Vagina (tissue), 2 donors: Measurements from ENCODE around the gene SRRM4. TPM values are rescaled to one million over a fixed set of nuclear protein-coding genes. Genes with fewer than 3 reads are reported as not detected.

Experiments used
- DNase-seq, 2 donors: peaks; one replicate each; pipeline ENCODE4 v3.0.0-alpha.2; 2017; ENCODE audit errors: extremely low spot score in 2 of 2
- H3K27ac ChIP-seq: fragments of 200-600 bp; sonication (generic); one replicate; pipeline ENCODE4 v1.5.1; 2019
- H3K27me3 ChIP-seq: fragments of 200-600 bp; sonication (generic); one replicate; pipeline ENCODE4 v1.5.1; 2019
- H3K36me3 ChIP-seq, 2 donors: fragments of 200-600 bp; sonication (generic); one replicate each; pipeline ENCODE4 v1.5.1; 2017 to 2019
- H3K4me1 ChIP-seq: fragments of 200-600 bp; sonication (generic); one replicate; pipeline ENCODE4 v1.5.1; 2019
- H3K4me3 ChIP-seq, 2 donors: fragments of 200-600 bp; sonication (generic); 1 replicate in 1 of 2; 2 replicates in 1 of 2; pipeline ENCODE4 v1.5.1; 2016 to 2019
- H3K9me3 ChIP-seq: fragments of 200-600 bp; sonication (generic); one replicate; pipeline ENCODE4 v1.5.1; 2019
- POLR2A ChIP-seq, 2 donors: fragments of 450-650 bp; IDR thresholded peaks; one replicate each; pipeline ENCODE4 v1.6.1; 2017; ENCODE audit warnings: antibody characterized with exemption in 2 of 2, mild to moderate bottlenecking in 2 of 2, moderate library complexity in 2 of 2
- POLR2AphosphoS5 ChIP-seq, 2 donors: sonication (generic); formaldehyde crosslinking; IDR thresholded peaks; one replicate each; pipeline ENCODE4 v1.9.0; 2017; ENCODE audit warnings: antibody characterized with exemption in 2 of 2, mild to moderate bottlenecking in 2 of 2, low read depth in 1 of 2; ENCODE audit not compliant: insufficient read depth in 1 of 2
- intact Hi-C: fragments of 100-400 bp; cut with DNase I; formaldehyde crosslinking; loops from one replicate; pipeline ENCODE4 v1.15.1; 2023
- total RNA-seq: library from RNA; depleted of rRNA; stranded (reverse); fragments of >200 nt; gene quantifications from one replicate; pipeline ENCODE4 v1.2.3, GENCODE V29; 2016
- TF ChIP-seq, protein P1 (sequence below), 3 experiments: fragments of 450-650 bp in 2 of 3; fragments of 200-600 bp in 1 of 3; sonication (generic) in 1 of 3; IDR thresholded peaks; one replicate each; pipeline ENCODE4 v1.5.1; 2017 to 2019; ENCODE audit warnings: antibody characterized with exemption in 3 of 3, mild to moderate bottlenecking in 2 of 3, moderate library complexity in 2 of 3

Gene SRRM4
- total RNA-seq, 1 donor from 2014 or later: under 0.01 TPM

- Histone ChIP-seq H3K36me3 (no peaks in the 10 kb centered on the region), H3K4me1 (peaks cover 44% of the 10 kb centered on the region), H3K27ac (peak overlapping the region; percentile 54), H3K9me3 (no peaks in the 10 kb centered on the region), H3K4me3 (peak overlapping the region; percentile 61 to 65), H3K27me3 (no peaks in the 10 kb centered on the region)
- no peak for DNase-seq
- no peak for TF ChIP-seq POLR2AphosphoS5 (IDR thresholded peaks at IDR 0.05; ENCODE audit: insufficient read depth in 1 of 2, low read depth in 1 of 2)
- intact Hi-C loops: no loop called here
Measured at GRCh38 chr12:119182701-119183493, 201.6 kb downstream of the SRRM4 start.

- DNase-seq: no peak
- peaks cover 42% of the 10 kb centered on the region for H3K4me1 ChIP-seq
- intact Hi-C loops: no loop called here
- H3K27me3 ChIP-seq: no peaks in the 10 kb centered on the region
- H3K9me3 ChIP-seq: no peaks in the 10 kb centered on the region
- TF ChIP-seq POLR2AphosphoS5 (IDR thresholded peaks at IDR 0.05; ENCODE audit: insufficient read depth in 1 of 2, low read depth in 1 of 2) (no peak), POLR2A (IDR thresholded peaks at IDR 0.05) (no peak)
- TF ChIP-seq, protein P1, sequence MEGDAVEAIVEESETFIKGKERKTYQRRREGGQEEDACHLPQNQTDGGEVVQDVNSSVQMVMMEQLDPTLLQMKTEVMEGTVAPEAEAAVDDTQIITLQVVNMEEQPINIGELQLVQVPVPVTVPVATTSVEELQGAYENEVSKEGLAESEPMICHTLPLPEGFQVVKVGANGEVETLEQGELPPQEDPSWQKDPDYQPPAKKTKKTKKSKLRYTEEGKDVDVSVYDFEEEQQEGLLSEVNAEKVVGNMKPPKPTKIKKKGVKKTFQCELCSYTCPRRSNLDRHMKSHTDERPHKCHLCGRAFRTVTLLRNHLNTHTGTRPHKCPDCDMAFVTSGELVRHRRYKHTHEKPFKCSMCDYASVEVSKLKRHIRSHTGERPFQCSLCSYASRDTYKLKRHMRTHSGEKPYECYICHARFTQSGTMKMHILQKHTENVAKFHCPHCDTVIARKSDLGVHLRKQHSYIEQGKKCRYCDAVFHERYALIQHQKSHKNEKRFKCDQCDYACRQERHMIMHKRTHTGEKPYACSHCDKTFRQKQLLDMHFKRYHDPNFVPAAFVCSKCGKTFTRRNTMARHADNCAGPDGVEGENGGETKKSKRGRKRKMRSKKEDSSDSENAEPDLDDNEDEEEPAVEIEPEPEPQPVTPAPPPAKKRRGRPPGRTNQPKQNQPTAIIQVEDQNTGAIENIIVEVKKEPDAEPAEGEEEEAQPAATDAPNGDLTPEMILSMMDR (IDR thresholded peaks at IDR 0.05): no peak
- peak overlapping the region in 1 of 2 donors; percentile 6 for H3K4me3 ChIP-seq
- no peaks in the 10 kb centered on the region for H3K36me3 ChIP-seq
- peak overlapping the region; percentile 54 for H3K27ac ChIP-seq
Measured at GRCh38 chr12:119183942-119184695, 202.8 kb downstream of the SRRM4 start.

GRCh38 chr12:119195256-119195655, 213.9 kb downstream of the SRRM4 start:
- no peak overlapping the region for H3K27ac ChIP-seq
- DNase-seq: no peak
- intact Hi-C loops: no loop called here
- no peaks in the 10 kb centered on the region for H3K9me3 ChIP-seq
- no peaks in the 10 kb centered on the region for H3K27me3 ChIP-seq
- no peaks in the 10 kb centered on the region for H3K4me1 ChIP-seq
- H3K4me3 ChIP-seq: no peak overlapping the region
- TF ChIP-seq, protein P1 (IDR thresholded peaks at IDR 0.05): no peak
- TF ChIP-seq POLR2AphosphoS5 (IDR thresholded peaks at IDR 0.05; ENCODE audit: insufficient read depth in 1 of 2, low read depth in 1 of 2) (no peak), POLR2A (IDR thresholded peaks at IDR 0.05) (no peak)
- peaks cover 0 to 17% of the 10 kb centered on the region in 2 donors for H3K36me3 ChIP-seq

DNA sequence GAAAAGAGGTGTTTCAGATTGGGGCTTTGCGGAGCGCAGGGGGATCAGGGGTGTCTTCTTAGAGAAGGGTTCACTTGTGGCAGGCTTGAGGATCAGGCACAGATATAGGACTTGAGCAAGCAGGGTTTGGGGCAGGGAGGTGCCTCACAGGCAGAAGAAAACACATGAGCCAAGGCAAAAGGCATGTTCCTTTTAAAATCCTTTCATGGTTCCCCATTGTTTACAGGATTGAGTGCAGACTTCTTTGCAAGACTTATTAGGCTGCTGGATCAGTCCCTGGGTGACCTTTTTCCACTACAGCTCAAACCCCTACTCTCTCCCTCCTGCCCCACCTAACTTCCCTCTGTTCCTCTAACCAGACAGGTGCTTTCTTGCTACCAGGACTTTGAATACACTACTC, 217.1 kb downstream of the SRRM4 start:
- no peaks in the 10 kb centered on the region for H3K9me3 ChIP-seq
- H3K27ac ChIP-seq: peak overlapping the region; percentile 35
- H3K4me3 ChIP-seq: no peak overlapping the region
- peaks cover 0 to 14% of the 10 kb centered on the region in 2 donors for H3K36me3 ChIP-seq
- no peaks in the 10 kb centered on the region for H3K27me3 ChIP-seq
- TF ChIP-seq, protein P1 (IDR thresholded peaks at IDR 0.05): no peak
- TF ChIP-seq POLR2A (IDR thresholded peaks at IDR 0.05) (no peak), POLR2AphosphoS5 (IDR thresholded peaks at IDR 0.05; ENCODE audit: insufficient read depth in 1 of 2, low read depth in 1 of 2) (no peak)
- no peak for DNase-seq
- intact Hi-C loops: no loop called here
- H3K4me1 ChIP-seq: no peaks in the 10 kb centered on the region

- intact Hi-C loops: no loop called here
- H3K27ac ChIP-seq: no peak overlapping the region
- TF ChIP-seq POLR2A (IDR thresholded peaks at IDR 0.05) (no peak), POLR2AphosphoS5 (IDR thresholded peaks at IDR 0.05; ENCODE audit: insufficient read depth in 1 of 2, low read depth in 1 of 2) (no peak)
- TF ChIP-seq, protein P1 (IDR thresholded peaks at IDR 0.05): no peak
- no peaks in the 10 kb centered on the region for H3K36me3 ChIP-seq
- no peaks in the 10 kb centered on the region for H3K27me3 ChIP-seq
- H3K4me3 ChIP-seq: no peak overlapping the region
- no peaks in the 10 kb centered on the region for H3K9me3 ChIP-seq
- DNase-seq: no peak
- H3K4me1 ChIP-seq: no peaks in the 10 kb centered on the region
Measured at GRCh38 chr12:119200601-119201000, 219.3 kb downstream of the SRRM4 start.
